RPMI7951 (cell line): ENCODE measurements around the gene HEY2. TPM values are rescaled to one million over a fixed set of nuclear protein-coding genes. Genes with fewer than 3 reads are reported as not detected.

Experiments
- DNase-seq: peaks from one replicate; pipeline ENCODE4 v3.0.0-alpha.2; 2012; ENCODE audit warnings: low read depth
- total RNA-seq: library from RNA; depleted of rRNA; stranded (reverse); fragments of >200 nt; shearing (Covaris generic); gene quantifications from 2 replicates; pipeline ENCODE4 v1.2.3, GENCODE V29; 2014

Gene HEY2
- total RNA-seq, 1 experiment from 2014 or later, result 0.36 TPM

DNA sequence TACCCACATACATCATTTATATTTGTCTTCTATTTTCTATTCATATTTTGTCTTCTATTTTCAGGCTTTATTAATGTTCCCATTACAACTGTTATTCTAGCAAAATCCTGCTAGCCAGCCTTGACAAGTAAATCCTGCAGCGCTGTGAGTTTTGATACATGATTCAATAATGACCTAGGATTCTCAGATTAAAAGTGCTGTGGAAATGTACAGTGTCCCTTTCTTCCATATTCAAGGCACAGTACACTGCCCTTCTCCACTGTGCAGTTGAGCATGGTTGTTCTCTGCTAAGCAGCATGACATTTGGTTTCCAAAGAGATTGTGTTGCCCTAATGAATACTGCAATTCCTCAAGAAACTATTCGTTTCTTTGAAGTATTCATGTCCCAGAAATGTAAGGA is 5.8 kb upstream of the HEY2 start:
- DNase-seq, result no peak

DNA sequence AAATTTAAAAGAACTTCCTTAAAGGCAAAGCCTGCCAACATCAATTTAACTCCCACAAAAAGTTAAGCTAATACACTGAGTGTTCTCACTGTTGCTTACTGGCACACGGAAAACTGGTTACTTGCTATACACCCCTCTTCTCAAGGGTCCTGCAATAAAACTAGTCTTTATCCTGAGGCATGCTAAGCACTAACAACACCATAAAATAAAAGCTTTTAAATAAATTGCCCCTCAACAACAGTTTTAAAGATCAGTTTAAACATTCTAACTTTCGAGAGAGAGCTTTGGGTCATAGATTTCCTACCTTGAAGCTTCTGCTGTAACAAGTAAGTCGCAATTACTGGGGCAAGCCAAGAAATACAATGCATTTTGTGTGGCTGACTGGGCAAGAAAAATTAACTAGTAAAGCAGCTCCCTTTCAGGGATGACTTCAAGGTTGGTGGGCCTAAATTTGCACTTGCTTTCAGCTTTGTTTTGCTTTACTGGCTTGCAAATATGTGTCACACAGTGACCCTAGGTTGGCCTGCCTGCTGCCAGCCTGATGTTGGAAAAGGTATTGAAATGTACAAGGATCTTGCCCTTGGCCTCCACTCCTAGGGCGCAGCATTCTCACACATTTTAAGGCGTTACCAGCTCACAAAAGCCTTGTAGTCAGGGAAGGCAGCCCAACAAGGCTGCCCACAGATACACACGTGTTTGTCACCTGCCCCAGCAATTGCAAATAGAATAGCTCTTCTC is 4.0 kb upstream of the HEY2 start:
- DNase-seq, result no peak

- DNase-seq, result no peak
Observed at GRCh38 chr6:125746019-125746414, 3.4 kb upstream of the HEY2 start.

- peak; percentile 85 for DNase-seq
Observed at GRCh38 chr6:125746731-125747588, 2.5 kb upstream of the HEY2 start.

DNA sequence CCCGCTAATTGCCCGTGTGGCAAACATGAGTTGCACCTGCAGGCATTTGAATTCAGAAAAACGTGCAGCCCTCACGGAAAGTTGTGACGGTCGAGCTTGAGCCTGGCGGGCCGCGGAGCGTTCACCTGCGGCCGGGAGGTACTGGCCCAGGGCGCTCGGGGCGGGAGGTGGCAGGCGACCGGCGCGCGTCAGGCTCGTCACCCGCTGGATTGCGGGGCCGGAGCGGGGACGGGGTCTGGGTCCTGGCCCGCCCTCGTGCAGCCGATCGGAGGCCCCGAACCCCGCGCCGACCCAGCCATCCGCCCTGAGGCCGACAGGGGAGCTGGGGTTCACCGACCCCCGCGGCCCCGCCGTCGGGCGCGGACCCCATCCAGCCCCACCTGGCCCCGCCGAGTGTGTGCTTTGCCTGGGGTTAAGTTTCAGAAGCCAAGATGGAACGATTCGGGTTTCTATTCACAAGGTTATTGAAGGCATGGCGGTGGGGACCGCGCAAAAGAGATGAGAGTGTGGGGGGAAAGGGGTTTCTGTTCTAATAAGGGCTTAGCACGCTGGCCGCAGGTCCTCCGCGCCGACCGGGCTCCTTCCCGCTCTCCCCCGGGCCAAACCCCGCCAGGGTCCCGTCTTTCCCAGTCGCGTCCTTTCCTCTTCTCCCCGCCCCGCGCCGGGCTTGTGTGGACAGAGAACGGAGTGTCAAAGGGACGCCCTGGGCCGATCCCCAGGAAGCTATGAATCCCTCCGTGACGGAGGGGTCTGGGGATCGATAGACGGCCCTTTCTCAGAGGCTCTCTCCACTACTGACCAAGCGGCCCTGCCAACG is 1.6 kb upstream of the HEY2 start:
- DNase-seq, result peak; percentile 23

DNA sequence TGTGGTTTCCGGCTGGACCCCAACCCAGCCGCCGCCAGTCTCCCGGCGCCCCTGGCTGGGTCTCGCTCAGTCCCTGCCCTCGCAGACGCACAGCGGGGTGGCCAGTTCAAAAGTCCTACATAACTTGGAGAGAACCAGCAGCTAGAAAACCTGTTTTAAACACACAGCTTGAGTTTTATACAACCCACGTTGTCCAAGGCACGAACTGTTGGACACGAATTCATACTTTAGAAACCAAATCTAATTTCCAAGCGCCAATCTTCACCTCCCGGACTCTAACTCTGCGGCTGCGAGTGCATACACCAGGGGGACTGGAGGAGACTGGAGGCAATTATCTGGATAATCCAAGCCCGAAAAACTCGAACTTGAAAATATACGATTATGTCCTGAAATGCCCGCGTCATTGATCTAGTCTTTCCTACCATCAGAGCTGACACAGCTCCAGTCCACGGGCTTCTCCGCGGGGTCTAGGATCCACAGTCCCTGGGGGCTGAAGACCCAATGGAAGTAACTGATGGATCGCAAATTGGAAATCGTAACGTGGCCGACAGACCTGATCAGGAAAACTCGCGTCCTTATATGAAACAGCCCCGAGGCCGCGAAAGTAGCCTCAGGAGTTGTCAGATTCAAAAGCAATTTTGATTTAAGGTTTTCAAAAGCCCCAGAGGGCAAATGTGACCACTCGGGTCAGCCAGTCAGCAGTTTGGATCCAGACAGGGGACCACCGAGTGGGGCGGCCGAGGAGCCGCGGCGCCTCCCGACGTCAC is 843 bp upstream of the HEY2 start:
- DNase-seq, result peak; percentile 15

- DNase-seq, result no peak
Observed at GRCh38 chr6:125749865-125750691, 646 bp downstream of the HEY2 start.

DNA sequence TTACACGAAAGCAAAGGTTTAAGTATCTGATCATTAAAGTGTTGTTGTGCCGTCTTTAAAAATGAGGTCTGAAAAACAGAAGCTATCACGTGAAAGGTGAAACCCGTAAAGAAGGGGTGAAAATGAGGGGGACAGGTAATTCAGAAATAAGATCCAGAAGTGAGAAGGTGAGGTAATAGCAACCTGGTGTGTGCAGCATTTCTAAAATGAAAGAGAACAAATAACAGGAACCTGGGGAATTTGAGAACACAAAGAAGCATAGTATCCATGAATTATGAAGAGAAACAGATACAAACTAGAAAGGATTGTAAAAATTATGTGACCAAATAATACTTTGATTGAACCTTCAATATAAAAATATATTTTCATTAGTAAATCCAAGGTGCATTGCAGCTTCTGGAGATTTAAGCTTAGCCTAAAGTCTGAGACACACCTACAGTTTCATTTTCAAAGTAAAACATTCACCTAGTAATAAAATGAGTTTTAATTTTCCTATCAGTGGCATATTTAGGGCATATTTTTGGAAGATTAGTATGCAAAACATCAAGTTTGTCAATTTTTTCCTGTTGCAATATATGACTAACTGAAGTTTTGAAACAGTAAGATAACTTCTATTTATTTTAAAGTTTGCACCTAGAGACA is 1.4 kb downstream of the HEY2 start:
- no peak for DNase-seq

DNA sequence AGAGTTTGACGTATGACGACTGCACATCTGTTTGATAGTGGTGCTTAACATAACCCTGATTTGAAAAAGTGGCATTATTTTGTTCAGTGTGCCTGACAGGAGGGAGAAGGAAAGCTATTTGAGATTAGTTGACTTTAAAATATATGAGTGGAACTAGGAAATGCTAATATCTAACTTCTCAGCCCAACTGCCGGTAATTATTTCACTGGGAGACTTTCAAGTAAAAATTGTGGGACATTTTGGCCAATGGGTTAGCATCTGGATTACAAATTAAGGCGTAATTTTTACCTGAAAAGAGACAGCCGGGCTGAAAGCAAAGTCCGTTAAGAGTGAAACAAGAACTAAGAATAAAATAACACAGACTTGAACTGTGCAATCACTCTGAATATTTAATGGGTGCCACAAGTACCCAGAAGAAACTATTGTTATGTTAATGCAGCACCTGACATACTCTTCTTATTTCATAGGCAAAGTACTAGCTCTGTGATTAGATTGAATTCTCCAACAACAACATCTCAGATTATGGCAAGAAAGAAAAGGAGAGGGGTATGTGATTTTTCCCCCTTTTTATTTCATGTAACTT is 2.0 kb downstream of the HEY2 start:
- DNase-seq, result no peak

GRCh38 chr6:125752773-125753172 is 3.3 kb downstream of the HEY2 start:
- no peak for DNase-seq

GRCh38 chr6:125753218-125753936 is 3.9 kb downstream of the HEY2 start:
- peak; percentile 40 for DNase-seq

- DNase-seq, result no peak
Observed at GRCh38 chr6:125753937-125754259, 4.5 kb downstream of the HEY2 start.

- DNase-seq, result no peak
Observed at GRCh38 chr6:125754566-125754965, 5.1 kb downstream of the HEY2 start.

GRCh38 chr6:125759184-125759902 is 9.9 kb downstream of the HEY2 start:
- no peak for DNase-seq

- no peak for DNase-seq
Observed at GRCh38 chr6:125759959-125760457, 10.6 kb downstream of the HEY2 start.

DNA sequence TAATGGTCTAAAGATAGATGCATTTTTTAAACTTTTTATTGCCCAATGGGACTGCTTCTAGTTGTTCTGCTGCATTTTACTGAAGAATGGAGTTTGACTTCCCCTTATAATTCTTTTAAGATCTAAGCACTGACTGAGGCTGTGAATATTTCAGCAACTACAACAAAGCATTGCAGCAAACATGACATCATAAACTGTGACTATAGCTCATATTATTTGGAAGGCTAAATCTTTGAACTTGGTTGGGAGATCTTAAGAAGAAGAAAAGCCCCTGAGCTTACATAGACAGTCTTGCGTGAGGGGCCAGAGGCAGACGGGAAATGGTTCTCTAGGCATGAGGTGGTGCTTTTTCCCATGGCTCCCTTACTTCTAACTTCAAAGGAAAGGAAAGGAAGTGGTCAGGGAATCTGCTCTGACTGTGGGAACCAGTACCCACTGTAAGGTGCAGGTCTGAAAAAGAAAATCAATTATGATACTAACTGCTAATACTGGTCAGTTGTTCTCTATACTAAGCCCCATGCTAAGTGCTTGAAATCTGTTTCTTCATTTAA is 14.8 kb downstream of the HEY2 start:
- DNase-seq, result no peak

- DNase-seq, result no peak
Observed at GRCh38 chr6:125765944-125766343, 16.5 kb downstream of the HEY2 start.

DNA sequence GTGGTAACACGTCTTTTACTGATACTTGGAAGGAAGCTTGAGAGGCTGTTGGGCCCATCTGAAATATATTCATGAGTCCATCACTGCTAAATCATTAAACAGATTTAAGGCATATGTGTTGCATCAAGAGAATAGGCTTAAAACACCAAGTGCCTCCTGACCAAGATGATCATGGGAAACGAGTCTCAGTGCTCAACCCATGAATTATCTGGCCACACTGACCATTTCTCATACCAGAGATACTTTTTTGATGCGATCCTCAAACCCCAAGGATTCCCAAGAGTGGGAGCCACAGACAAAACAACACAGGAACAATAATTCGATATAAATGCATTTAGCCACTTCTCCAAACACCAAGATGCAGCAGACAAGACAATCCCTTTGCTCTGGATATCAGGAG is 17.2 kb downstream of the HEY2 start:
- DNase-seq, result no peak
